Kidney epithelial cell (primary cell): ENCODE measurements around the gene PLEKHM3. TPM values are rescaled to one million over a fixed set of nuclear protein-coding genes. Genes with fewer than 3 reads are reported as not detected.

Experiments
- DNase-seq: peaks from one replicate; pipeline ENCODE4 v3.0.0-alpha.2; 2010; ENCODE audit warnings: low read depth
- H3K27me3 ChIP-seq: 2 replicates; pipeline ENCODE4 v1.6.0; 2011; ENCODE audit warnings: low read length; ENCODE audit not compliant: control insufficient read depth, insufficient read depth
- H3K36me3 ChIP-seq: 2 replicates; pipeline ENCODE4 v1.5.1; 2011; ENCODE audit warnings: low read length; ENCODE audit not compliant: control insufficient read depth, insufficient read depth
- H3K4me3 ChIP-seq: 2 replicates; pipeline ENCODE4 v1.5.1; 2011; ENCODE audit warnings: low read depth, mild to moderate bottlenecking, control low read depth, low read length
- CTCF ChIP-seq: IDR thresholded peaks from 2 replicates; pipeline ENCODE4 v1.5.1; 2011; ENCODE audit warnings: mild to moderate bottlenecking, moderate library complexity, low read length, control low read depth, inconsistent platforms; ENCODE audit not compliant: insufficient read depth, poor library complexity, severe bottlenecking
- total RNA-seq: library from RNA; depleted of rRNA; stranded (reverse); fragments of >200 nt; gene quantifications from 2 replicates; pipeline ENCODE4 v1.2.3, GENCODE V29; 2015

Gene PLEKHM3
- total RNA-seq, 1 donor from 2014 or later = 6.3 TPM

- H3K27me3 ChIP-seq = no peaks in the 10 kb centered on the region
- TF ChIP-seq CTCF = no peak
- H3K36me3 ChIP-seq = no peaks in the 10 kb centered on the region
- DNase-seq = no peak
- no peak overlapping the region for H3K4me3 ChIP-seq
These were observed 55.0 kb downstream of the PLEKHM3 start for GRCh38 chr2:207970147-207970825.

GRCh38 chr2:207969249-207969648 lies 56.1 kb downstream of the PLEKHM3 start:
- no peak for TF ChIP-seq CTCF
- Histone ChIP-seq H3K36me3 (no peaks in the 10 kb centered on the region), H3K27me3 (no peaks in the 10 kb centered on the region), H3K4me3 (no peak overlapping the region)
- DNase-seq = no peak

- no peak for TF ChIP-seq CTCF
- no peak overlapping the region for H3K4me3 ChIP-seq
- DNase-seq = no peak
- no peaks in the 10 kb centered on the region for H3K27me3 ChIP-seq
- no peaks in the 10 kb centered on the region for H3K36me3 ChIP-seq
These were observed 58.2 kb downstream of the PLEKHM3 start for GRCh38 chr2:207967121-207967520.

- DNase-seq = no peak
- Histone ChIP-seq H3K27me3 (no peaks in the 10 kb centered on the region), H3K36me3 (no peaks in the 10 kb centered on the region)
These were observed 64.4 kb downstream of the PLEKHM3 start for GRCh38 chr2:207960911-207961310.

GRCh38 chr2:207960090-207960489 lies 65.2 kb downstream of the PLEKHM3 start:
- TF ChIP-seq CTCF = no peak
- Histone ChIP-seq H3K36me3 (no peaks in the 10 kb centered on the region), H3K4me3 (no peak overlapping the region), H3K27me3 (no peaks in the 10 kb centered on the region)
- DNase-seq = no peak

More at GRCh38 chr2:207960911-207961310, 64.4 kb downstream of the PLEKHM3 start:
- TF ChIP-seq CTCF = no peak
- H3K4me3 ChIP-seq = no peak overlapping the region

- no peak overlapping the region for H3K4me3 ChIP-seq
- no peak for DNase-seq
- no peaks in the 10 kb centered on the region for H3K36me3 ChIP-seq
- no peak for TF ChIP-seq CTCF
- no peaks in the 10 kb centered on the region for H3K27me3 ChIP-seq
These were observed 68.6 kb downstream of the PLEKHM3 start for GRCh38 chr2:207956771-207957170.
